Measurements from ENCODE around the gene ATP13A3.
"Not testable (repeated sequence)": the region's sequence is repeated elsewhere in the genome, so short reads cannot be mapped to it uniquely, and the experiment has no call there.

The ATP13A3 gene

GRCh38 chr3:194496217-194496919 is 9.6 kb upstream of the ATP13A3 start:
- TF ChIP-seq CTCF (IDR thresholded peaks at IDR 0.05; ENCODE audit: low read depth, low read length) (no peak), POLR2A (IDR thresholded peaks at IDR 0.05; ENCODE audit: extremely low read depth, insufficient read length) (no peak), MYC (IDR thresholded peaks at IDR 0.05; ENCODE audit: low read depth, low read length) (no peak), MAX (IDR thresholded peaks at IDR 0.05; ENCODE audit: low read depth, low read length) (no peak)
- peak; percentile 25 for DNase-seq (ENCODE audit: low read depth)
- H3K4me3 ChIP-seq (ENCODE audit: low read depth, low read length): no peak overlapping the region

- DNase-seq (ENCODE audit: low read depth): no peak
- no peak overlapping the region for H3K4me3 ChIP-seq (ENCODE audit: low read depth, low read length)
- TF ChIP-seq POLR2A (IDR thresholded peaks at IDR 0.05; ENCODE audit: extremely low read depth, insufficient read length): no peak
- no peak for TF ChIP-seq CTCF (IDR thresholded peaks at IDR 0.05; ENCODE audit: low read depth, low read length)
- TF ChIP-seq MYC (IDR thresholded peaks at IDR 0.05; ENCODE audit: low read depth, low read length): no peak
Observed at GRCh38 chr3:194494951-194495374, 8.2 kb upstream of the ATP13A3 start.

- DNase-seq (ENCODE audit: low read depth); H3K4me3 ChIP-seq (ENCODE audit: low read depth, low read length): not testable (repeated sequence)
Observed at GRCh38 chr3:194493995-194494927, 7.5 kb upstream of the ATP13A3 start.

GRCh38 chr3:194492001-194492400 is 5.2 kb upstream of the ATP13A3 start:
- peak; percentile 37 for DNase-seq (ENCODE audit: low read depth)
- no peak overlapping the region for H3K4me3 ChIP-seq (ENCODE audit: low read depth, low read length)

GRCh38 chr3:194489736-194490612 is 3.2 kb upstream of the ATP13A3 start:
- no peak for TF ChIP-seq MAX (IDR thresholded peaks at IDR 0.05; ENCODE audit: low read depth, low read length)
- no peak for TF ChIP-seq MYC (IDR thresholded peaks at IDR 0.05; ENCODE audit: low read depth, low read length)
- TF ChIP-seq POLR2A (IDR thresholded peaks at IDR 0.05; ENCODE audit: extremely low read depth, insufficient read length): no peak
- TF ChIP-seq CTCF (IDR thresholded peaks at IDR 0.05; ENCODE audit: low read depth, low read length): no peak
- no peak overlapping the region for H3K4me3 ChIP-seq (ENCODE audit: low read depth, low read length)
- DNase-seq (ENCODE audit: low read depth): peak; percentile 28

More at GRCh38 chr3:194492001-194492400, 5.2 kb upstream of the ATP13A3 start:
- no peak for TF ChIP-seq MAX (IDR thresholded peaks at IDR 0.05; ENCODE audit: low read depth, low read length)
- no peak for TF ChIP-seq CTCF (IDR thresholded peaks at IDR 0.05; ENCODE audit: low read depth, low read length)
- no peak for TF ChIP-seq POLR2A (IDR thresholded peaks at IDR 0.05; ENCODE audit: extremely low read depth, insufficient read length)
- no peak for TF ChIP-seq MYC (IDR thresholded peaks at IDR 0.05; ENCODE audit: low read depth, low read length)
